ENCODE measurements around the gene SLC7A4. TPM values are rescaled to one million over a fixed set of nuclear protein-coding genes. Genes with fewer than 3 reads are reported as not detected.
"Not testable (repeated sequence)": the region's sequence is repeated elsewhere in the genome, so short reads cannot be mapped to it uniquely, and the experiment has no call there.

SLC7A4 gene
- total RNA-seq, 2 donors from 2014 or later: 0.13 to 0.15 TPM

DNA sequence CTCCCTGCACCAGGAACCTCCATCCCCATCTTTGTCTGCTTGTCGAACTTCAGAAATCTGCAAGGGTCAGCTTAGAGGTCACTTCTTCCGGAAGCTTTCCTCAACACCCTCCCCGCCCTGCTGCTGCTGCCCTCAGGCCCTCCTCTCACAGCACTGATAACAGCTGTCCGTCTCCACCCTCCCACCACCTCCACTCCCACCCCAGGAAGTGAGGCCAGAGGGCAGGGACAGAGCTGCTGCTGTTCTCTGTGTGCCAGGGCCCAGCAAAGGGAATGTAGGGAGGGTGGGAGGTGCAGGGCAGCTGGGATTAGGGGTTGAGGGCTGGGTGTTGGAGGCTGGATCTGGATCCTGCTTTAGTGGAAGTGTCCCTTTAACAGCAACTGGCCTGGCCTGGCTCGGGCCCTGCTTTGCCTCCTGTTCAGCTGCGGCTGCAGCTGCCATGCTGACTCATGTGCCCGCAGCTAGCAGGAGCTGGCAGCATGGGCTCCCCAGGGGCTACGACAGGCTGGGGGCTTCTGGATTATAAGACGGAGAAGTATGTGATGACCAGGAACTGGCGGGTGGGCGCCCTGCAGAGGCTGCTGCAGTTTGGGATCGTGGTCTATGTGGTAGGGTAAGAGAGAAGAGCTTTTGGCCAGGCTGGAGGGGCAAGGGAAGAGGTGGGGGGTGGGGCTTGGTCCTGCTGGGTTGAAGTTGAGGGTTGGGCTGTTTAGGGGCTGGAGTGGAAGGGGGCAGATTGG, 17.5 kb downstream of the SLC7A4 start, which contains the start of gene P2RX6:
P2RX6 (plus strand) TSS at position 440 of the 740 bp plus-strand sequence; CDS start at position 450, 10 bp downstream.
- H3K27ac Mint-ChIP-seq: peak within 1 kb of the TSS; percentile 86

DNA sequence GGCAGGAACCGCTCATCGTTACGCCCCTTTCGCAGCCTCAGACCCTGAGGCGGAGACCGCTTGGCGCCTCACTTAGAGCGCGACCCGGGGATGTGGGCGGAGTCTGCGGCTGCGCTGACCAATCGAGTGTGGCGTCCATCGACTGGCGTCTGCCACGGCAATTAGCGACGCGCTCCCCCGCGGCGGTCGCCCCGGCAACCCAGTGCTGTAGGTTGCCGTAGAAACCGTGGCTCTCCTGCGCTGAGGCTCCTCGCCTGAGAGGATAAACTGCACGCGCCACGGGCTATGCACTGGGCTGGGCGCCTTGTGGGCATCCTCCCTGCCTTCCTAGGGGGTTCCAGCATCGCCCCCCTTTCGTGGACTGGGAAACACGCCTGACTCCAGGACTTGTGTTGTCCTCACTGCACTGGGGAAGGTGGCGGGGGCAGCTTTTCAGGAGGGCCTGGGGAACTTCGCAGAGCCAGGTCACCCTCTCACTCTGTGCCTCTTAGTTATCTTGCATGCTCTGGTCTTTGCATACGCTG, 18.1 kb downstream of the SLC7A4 start:
- peak; percentile 92 for ATAC-seq
- H3K4me1 Mint-ChIP-seq: peaks cover 28% of the 10 kb centered on the region
- H3K36me3 Mint-ChIP-seq (ENCODE audit: low read depth): no peaks in the 10 kb centered on the region

More for the DNA sequence above, 17.5 kb downstream of the SLC7A4 start, which contains the start of gene P2RX6:
- ATAC-seq (no peak), DNase-seq (no peak)
- peak within 1 kb of the TSS; percentile 87 for H3K4me3 Mint-ChIP-seq
- H3K9me3 ChIP-seq (ENCODE audit: control insufficient read depth, low read length, poor library complexity, severe bottlenecking): no peaks in the 10 kb centered on the region
- H3K4me1 Mint-ChIP-seq: peaks cover 28% of the 10 kb centered on the region
- H3K27me3 Mint-ChIP-seq: no peaks in the 10 kb centered on the region
- H3K36me3 Mint-ChIP-seq (ENCODE audit: low read depth): no peaks in the 10 kb centered on the region

DNA sequence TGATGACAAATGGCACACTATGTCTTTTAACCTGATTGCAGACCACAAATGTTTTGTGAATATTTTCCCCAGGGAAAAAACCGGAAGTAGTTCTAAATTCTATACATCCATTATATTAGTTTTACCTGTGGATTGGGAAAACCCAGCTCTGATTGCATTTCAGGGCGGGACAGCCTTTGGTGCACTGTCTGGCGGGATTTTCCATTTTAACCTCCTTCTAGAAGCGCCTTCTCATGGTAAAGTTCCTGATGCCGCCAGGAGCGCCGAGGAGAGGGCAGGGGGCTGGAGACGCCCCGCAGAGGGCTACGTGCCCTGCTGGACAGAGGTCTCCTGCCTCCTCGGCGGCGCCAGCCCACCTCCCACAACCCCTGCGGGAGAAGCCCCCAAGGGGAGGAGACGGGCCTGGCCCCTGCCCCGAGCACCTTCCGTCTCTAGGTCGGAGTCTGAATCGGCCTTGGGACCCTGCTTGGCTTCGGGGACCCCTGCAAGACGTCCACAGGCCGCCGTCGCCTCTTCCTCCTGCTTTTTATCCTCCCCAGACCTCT, 18.6 kb downstream of the SLC7A4 start:
- Mint-ChIP-seq H3K4me3 (peak overlapping the region; percentile 87), H3K27ac (peak overlapping the region; percentile 86), H3K4me1 (peaks cover 26% of the 10 kb centered on the region), H3K36me3 (ENCODE audit: low read depth) (no peaks in the 10 kb centered on the region), H3K27me3 (no peaks in the 10 kb centered on the region)
- ATAC-seq (no peak), DNase-seq (no peak)
- H3K9me3 ChIP-seq (ENCODE audit: control insufficient read depth, low read length, poor library complexity, severe bottlenecking): no peaks in the 10 kb centered on the region

More for the DNA sequence above, 18.1 kb downstream of the SLC7A4 start:
- peak; percentile 68 to 78 (median 70) for DNase-seq
- H3K27me3 Mint-ChIP-seq: no peaks in the 10 kb centered on the region
- peak overlapping the region; percentile 87 for H3K4me3 Mint-ChIP-seq
- H3K27ac Mint-ChIP-seq: peak overlapping the region; percentile 86
- no peaks in the 10 kb centered on the region for H3K9me3 ChIP-seq (ENCODE audit: control insufficient read depth, low read length, poor library complexity, severe bottlenecking)

DNA sequence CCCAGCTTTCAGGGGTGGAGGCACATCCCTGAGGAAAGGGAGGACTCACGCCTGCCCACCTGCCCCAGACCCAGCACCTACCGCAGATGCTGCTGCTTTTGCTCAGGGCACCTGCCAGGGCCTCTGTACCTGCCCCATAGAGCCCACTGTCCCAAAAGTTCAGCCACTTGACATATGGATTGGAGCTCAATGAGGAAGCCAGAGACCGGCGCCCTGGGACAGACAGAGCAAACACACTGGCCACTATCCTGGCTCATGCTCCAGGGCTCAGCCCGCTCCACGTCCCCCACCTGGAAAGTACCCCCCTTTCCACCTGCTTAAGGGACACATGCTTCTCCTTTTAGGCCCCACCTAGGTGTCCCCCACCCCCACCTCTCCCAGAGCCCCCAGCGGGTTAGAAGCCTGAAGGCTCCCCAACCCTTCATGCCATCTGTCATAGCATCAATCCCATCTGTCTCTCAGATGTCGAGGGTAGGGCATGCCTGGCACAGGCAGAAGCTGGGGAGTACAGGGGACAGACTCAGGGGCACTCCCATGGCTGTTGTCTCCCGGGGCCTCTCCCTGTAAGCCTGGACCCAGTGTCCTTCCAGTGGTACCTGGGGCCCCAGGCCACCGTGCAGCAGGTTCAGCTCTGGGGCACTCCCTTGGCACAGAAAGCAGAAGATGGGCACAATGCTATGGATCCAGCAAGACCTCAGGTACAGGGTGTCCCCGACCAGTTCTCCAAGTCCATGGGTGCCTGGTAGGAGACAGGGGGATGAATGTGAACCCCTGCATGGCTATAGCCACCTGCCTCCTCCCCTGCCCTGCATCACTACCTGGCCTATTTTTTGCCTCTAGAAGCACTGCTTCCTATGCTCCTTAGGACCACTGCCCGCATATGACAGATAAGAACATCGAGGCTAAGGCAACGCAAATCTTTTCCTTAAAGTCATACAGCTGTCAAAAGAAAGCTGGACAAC, 19.6 kb downstream of the SLC7A4 start:
- ATAC-seq (no peak), DNase-seq (no peak)
- H3K9me3 ChIP-seq (ENCODE audit: control insufficient read depth, low read length, poor library complexity, severe bottlenecking): no peaks in the 10 kb centered on the region
- H3K36me3 Mint-ChIP-seq (ENCODE audit: low read depth): no peaks in the 10 kb centered on the region
- peaks cover 26% of the 10 kb centered on the region for H3K4me1 Mint-ChIP-seq
- H3K4me3 Mint-ChIP-seq: peak overlapping the region; percentile 87
- peak overlapping the region; percentile 86 for H3K27ac Mint-ChIP-seq
- no peaks in the 10 kb centered on the region for H3K27me3 Mint-ChIP-seq

DNA sequence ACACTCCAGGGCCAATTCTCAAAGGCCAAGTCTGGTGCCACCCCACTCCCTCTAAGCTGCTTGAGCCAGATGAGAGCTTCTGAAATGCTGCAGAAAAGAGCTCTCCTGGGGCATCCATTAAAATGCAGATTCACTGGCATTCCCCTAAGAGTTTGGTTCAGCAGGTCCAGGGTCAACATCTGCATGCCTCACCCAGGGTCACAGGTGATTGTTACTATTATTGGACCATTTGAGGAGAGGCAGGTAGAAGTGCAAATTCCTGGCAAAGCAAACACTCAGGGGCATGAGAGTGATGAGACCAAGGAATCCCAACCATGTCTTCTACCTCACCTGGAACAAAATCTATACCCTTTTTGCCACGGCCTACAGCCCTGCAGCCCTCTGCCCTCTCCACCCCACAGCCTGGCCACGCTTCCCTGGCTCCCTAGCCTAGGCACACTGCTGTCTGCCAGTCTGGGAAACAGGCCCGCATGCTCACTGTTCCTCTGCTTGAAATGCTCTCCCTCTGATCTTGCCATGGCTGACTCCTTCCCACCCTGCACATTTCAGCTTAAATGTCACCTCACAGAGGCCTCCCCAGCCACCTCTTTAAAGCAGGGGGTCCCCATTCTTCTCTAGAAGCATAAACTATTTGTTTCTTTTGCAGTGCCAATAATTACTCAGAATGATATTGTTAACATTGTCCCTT, 21.8 kb downstream of the SLC7A4 start:
- H3K4me1 Mint-ChIP-seq: peaks cover 17% of the 10 kb centered on the region
- no peaks in the 10 kb centered on the region for H3K27me3 Mint-ChIP-seq
- no peaks in the 10 kb centered on the region for H3K9me3 ChIP-seq (ENCODE audit: control insufficient read depth, low read length, poor library complexity, severe bottlenecking)
- no peak overlapping the region for H3K27ac Mint-ChIP-seq
- ATAC-seq (no peak), DNase-seq (no peak)
- H3K36me3 Mint-ChIP-seq (ENCODE audit: low read depth): no peaks in the 10 kb centered on the region
- no peak overlapping the region for H3K4me3 Mint-ChIP-seq

DNA sequence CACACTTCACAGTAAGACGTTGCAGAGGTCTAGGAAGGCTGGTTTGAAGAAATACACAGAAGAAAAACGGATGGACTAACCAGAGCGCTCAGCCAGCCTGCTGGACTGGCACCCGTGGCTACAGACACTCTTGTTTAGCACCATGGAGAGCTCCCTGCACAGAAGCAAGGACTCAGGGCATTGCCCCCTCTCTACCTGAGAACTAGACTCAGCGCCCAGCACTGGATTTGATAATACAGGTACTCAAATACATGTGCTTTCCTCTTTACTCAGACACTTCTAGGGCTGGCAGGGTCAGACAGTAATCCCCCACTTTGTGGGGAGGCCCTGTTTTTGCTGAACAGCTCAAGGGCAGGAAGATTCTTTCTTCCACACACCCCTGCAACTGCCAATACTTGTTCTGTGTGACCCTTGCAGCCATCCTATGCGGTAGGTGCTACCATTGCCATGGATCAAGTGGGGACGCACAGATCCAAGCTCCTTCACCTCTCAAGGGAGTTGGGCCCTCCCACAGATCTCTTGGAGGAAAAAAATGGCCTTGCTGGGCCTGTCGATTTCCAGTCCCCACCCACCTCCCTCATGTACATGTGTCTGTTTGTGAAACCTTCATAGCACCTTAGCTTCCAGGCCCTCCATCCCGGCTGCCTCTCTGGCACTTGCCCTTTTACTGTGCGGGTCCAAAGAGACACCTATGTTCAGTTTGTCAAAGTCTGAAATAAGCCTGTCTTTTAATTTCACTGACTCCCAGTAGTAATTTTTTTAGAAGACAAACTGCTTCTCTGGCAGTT, 22.5 kb downstream of the SLC7A4 start:
- Mint-ChIP-seq H3K27me3 (no peaks in the 10 kb centered on the region), H3K4me3 (no peak overlapping the region), H3K36me3 (ENCODE audit: low read depth) (no peaks in the 10 kb centered on the region), H3K27ac (peak overlapping the region; percentile 24), H3K4me1 (peaks cover 11% of the 10 kb centered on the region)
- DNase-seq: no peak
- H3K9me3 ChIP-seq (ENCODE audit: control insufficient read depth, low read length, poor library complexity, severe bottlenecking): no peaks in the 10 kb centered on the region
- no peak for ATAC-seq

DNA sequence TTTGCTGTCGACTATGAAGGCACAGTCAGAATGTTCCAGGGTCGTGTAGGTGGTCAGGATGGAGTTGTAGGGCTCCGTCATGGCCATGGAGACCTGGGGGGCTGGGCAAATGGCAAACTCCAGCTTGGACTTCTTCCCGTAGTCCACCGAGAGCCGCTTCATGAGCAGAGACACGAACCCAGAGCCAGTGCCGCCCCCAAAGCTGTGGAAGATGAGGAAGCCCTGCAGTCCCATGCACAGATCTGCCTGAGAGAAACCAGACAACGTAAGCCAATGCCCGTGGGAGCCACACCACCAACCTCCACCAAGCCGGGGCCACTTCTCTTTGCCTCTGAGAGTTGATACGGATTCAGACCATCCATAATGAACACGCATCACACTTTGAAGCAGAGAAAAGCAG, 23.2 kb downstream of the SLC7A4 start:
- H3K9me3 ChIP-seq (ENCODE audit: control insufficient read depth, low read length, poor library complexity, severe bottlenecking); DNase-seq; H3K36me3 Mint-ChIP-seq (ENCODE audit: low read depth); H3K4me1 Mint-ChIP-seq; ATAC-seq; H3K4me3 Mint-ChIP-seq; H3K27me3 Mint-ChIP-seq: not testable (repeated sequence)
- H3K27ac Mint-ChIP-seq: peak overlapping the region; percentile 24

GRCh38 chr22:21003782-21004181, 28.6 kb downstream of the SLC7A4 start:
- peak overlapping the region; percentile 93 for H3K4me3 Mint-ChIP-seq
- H3K27ac Mint-ChIP-seq: peak overlapping the region; percentile 29
- H3K4me1 Mint-ChIP-seq: peaks cover 21% of the 10 kb centered on the region

GRCh38 chr22:21001601-21002325, 30.6 kb downstream of the SLC7A4 start, which contains the start of gene THAP7:
Gene THAP7, minus strand, starts transcription at chr22:21002118. Its CDS starts 207 bp downstream, at chr22:21001911.
- Mint-ChIP-seq H3K4me1 (peaks cover 24% of the 10 kb centered on the region), H3K4me3 (peak within 1 kb of the TSS; percentile 93), H3K27ac (peak within 1 kb of the TSS; percentile 97), H3K36me3 (ENCODE audit: low read depth) (no peaks in the 10 kb centered on the region), H3K27me3 (no peaks in the 10 kb centered on the region)
- ATAC-seq (peak; percentile 90), DNase-seq (peak; percentile 94 to 95 (median 95))
- no peaks in the 10 kb centered on the region for H3K9me3 ChIP-seq (ENCODE audit: control insufficient read depth, low read length, poor library complexity, severe bottlenecking)

More at GRCh38 chr22:21003782-21004181, 28.6 kb downstream of the SLC7A4 start:
- ATAC-seq (no peak), DNase-seq (no peak)
- no peaks in the 10 kb centered on the region for H3K9me3 ChIP-seq (ENCODE audit: control insufficient read depth, low read length, poor library complexity, severe bottlenecking)
- H3K36me3 Mint-ChIP-seq (ENCODE audit: low read depth): no peaks in the 10 kb centered on the region
- H3K27me3 Mint-ChIP-seq: no peaks in the 10 kb centered on the region

DNA sequence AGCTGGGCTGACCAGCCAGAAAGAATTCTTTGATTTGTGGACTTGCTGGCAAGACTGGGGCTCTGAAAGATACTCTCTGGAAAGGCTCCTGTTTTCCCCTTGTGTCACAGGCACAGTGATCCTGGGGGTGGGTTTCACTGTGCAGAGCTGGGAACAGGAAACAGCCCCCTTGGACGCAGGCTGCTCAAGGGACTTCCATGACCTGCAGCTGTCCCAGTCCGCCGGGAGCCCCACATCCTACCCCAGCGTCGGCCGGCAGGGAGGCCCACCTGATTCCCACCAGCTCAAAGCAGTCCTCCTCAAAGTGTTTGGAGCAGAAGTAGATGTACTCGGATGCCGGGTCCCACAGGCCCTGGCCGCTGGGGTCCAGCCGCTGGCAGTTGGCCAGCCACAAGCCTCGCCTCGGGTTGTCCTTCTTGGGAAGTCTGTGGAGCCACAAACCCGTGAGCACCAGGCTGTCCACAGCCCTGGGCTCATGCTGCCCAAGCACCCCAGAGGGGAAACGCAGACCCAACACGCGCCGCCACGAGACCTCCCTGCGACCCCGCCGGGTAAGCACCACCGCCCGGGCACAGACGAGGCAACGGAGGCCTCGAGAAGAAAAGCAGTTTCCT, 31.3 kb downstream of the SLC7A4 start:
- DNase-seq: no peak
- H3K27me3 Mint-ChIP-seq: no peaks in the 10 kb centered on the region
- H3K9me3 ChIP-seq (ENCODE audit: control insufficient read depth, low read length, poor library complexity, severe bottlenecking): no peaks in the 10 kb centered on the region
- H3K27ac Mint-ChIP-seq: peak overlapping the region; percentile 97
- no peak for ATAC-seq
- peaks cover 24% of the 10 kb centered on the region for H3K4me1 Mint-ChIP-seq
- no peaks in the 10 kb centered on the region for H3K36me3 Mint-ChIP-seq (ENCODE audit: low read depth)
- peak overlapping the region; percentile 93 for H3K4me3 Mint-ChIP-seq

Data from T-helper 17 cell (primary cell).